Chondrocyte (in vitro differentiated cells): ENCODE measurements around the gene ERG. TPM values are rescaled to one million over a fixed set of nuclear protein-coding genes. Genes with fewer than 3 reads are reported as not detected.

Experiments used
- DNase-seq: peaks from one replicate; pipeline ENCODE4 v3.0.0; 2021; ENCODE audit warnings: mixed read lengths, low spot score
- H3K27ac Mint-ChIP-seq: one replicate; pipeline ENCODE4 v1.8.0; 2021; ENCODE audit warnings: mild to moderate bottlenecking, moderate library complexity, mixed read lengths; ENCODE audit not compliant: unreplicated experiment
- H3K27me3 Mint-ChIP-seq: 2 replicates; pipeline ENCODE4 v1.8.0; 2021; ENCODE audit warnings: low read depth, mixed read lengths
- H3K36me3 Mint-ChIP-seq: 2 replicates; pipeline ENCODE4 v1.8.0; 2021; ENCODE audit warnings: low read depth, mixed read lengths
- H3K4me1 Mint-ChIP-seq: 2 replicates; pipeline ENCODE4 v1.8.0; 2021; ENCODE audit warnings: low read depth, mild to moderate bottlenecking, mixed read lengths
- H3K4me3 Mint-ChIP-seq: one replicate; pipeline ENCODE4 v1.8.0; 2021; ENCODE audit warnings: mild to moderate bottlenecking, moderate library complexity, mixed read lengths; ENCODE audit not compliant: unreplicated experiment
- H3K9me3 Mint-ChIP-seq: 2 replicates; pipeline ENCODE4 v1.8.0; 2021; ENCODE audit warnings: low read depth, mixed read lengths
- total RNA-seq: library from RNA; stranded (reverse); gene quantifications from 3 replicates; pipeline ENCODE4 v1.2.1, GENCODE V29; 2021
- TF ChIP-seq, protein P1 (sequence below): fragments of 200-600 bp; sonication (generic); IDR thresholded peaks from 2 replicates; pipeline ENCODE4 v1.5.0; 2021; ENCODE audit warnings: antibody characterized with exemption, mild to moderate bottlenecking, moderate library complexity

The ERG gene
- total RNA-seq, 1 donor from 2014 or later, result 33.4 TPM

DNA sequence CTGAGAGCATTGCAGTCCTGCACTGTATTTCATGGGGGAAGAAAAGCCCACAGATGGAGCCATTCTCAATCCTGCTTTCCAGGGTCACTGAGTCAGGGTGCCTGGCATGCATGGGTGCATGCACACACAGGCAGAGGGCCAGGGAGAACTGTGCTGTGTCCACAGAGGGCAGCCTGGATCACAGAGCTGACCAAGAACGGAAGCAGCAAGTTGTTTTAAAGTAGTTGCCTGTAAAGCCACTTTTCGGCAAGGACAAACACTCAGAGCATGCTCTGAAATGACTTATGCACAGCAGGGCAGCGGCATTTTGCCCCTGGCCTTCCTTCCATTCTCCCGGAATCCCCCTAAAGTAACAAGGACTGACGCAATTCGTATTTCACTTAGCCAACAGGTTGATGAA, 3.6 kb downstream of the ERG start:
- Mint-ChIP-seq H3K27ac (peak overlapping the region; percentile 64), H3K27me3 (no peaks in the 10 kb centered on the region), H3K4me1 (peaks cover 87% of the 10 kb centered on the region), H3K9me3 (no peaks in the 10 kb centered on the region), H3K4me3 (peak overlapping the region; percentile 29), H3K36me3 (peaks cover 3% of the 10 kb centered on the region)
- no peak for DNase-seq
- TF ChIP-seq, protein P1, sequence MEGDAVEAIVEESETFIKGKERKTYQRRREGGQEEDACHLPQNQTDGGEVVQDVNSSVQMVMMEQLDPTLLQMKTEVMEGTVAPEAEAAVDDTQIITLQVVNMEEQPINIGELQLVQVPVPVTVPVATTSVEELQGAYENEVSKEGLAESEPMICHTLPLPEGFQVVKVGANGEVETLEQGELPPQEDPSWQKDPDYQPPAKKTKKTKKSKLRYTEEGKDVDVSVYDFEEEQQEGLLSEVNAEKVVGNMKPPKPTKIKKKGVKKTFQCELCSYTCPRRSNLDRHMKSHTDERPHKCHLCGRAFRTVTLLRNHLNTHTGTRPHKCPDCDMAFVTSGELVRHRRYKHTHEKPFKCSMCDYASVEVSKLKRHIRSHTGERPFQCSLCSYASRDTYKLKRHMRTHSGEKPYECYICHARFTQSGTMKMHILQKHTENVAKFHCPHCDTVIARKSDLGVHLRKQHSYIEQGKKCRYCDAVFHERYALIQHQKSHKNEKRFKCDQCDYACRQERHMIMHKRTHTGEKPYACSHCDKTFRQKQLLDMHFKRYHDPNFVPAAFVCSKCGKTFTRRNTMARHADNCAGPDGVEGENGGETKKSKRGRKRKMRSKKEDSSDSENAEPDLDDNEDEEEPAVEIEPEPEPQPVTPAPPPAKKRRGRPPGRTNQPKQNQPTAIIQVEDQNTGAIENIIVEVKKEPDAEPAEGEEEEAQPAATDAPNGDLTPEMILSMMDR, result peak; percentile 46

GRCh38 chr21:38494251-38494642, 4.0 kb downstream of the ERG start:
- H3K4me1 Mint-ChIP-seq, result peaks cover 86% of the 10 kb centered on the region
- peaks cover 3% of the 10 kb centered on the region for H3K36me3 Mint-ChIP-seq
- TF ChIP-seq, protein P1, result no peak
- no peaks in the 10 kb centered on the region for H3K27me3 Mint-ChIP-seq
- no peaks in the 10 kb centered on the region for H3K9me3 Mint-ChIP-seq
- H3K4me3 Mint-ChIP-seq, result no peak overlapping the region
- no peak for DNase-seq
- H3K27ac Mint-ChIP-seq, result peak overlapping the region; percentile 64

GRCh38 chr21:38493549-38494250, 4.6 kb downstream of the ERG start:
- TF ChIP-seq, protein P1, result no peak

GRCh38 chr21:38492007-38492406, 6.3 kb downstream of the ERG start:
- no peak for DNase-seq
- Mint-ChIP-seq H3K36me3 (peaks cover 3% of the 10 kb centered on the region), H3K9me3 (no peaks in the 10 kb centered on the region), H3K27me3 (no peaks in the 10 kb centered on the region), H3K4me1 (peaks cover 87% of the 10 kb centered on the region), H3K27ac (peak overlapping the region; percentile 59), H3K4me3 (no peak overlapping the region)
- TF ChIP-seq, protein P1, result no peak

More at GRCh38 chr21:38493549-38494250, 4.6 kb downstream of the ERG start:
- no peaks in the 10 kb centered on the region for H3K9me3 Mint-ChIP-seq
- H3K27me3 Mint-ChIP-seq, result no peaks in the 10 kb centered on the region
- H3K4me1 Mint-ChIP-seq, result peaks cover 86% of the 10 kb centered on the region
- peaks cover 3% of the 10 kb centered on the region for H3K36me3 Mint-ChIP-seq
- H3K27ac Mint-ChIP-seq, result peak overlapping the region; percentile 64
- no peak for DNase-seq
- H3K4me3 Mint-ChIP-seq, result no peak overlapping the region

DNA sequence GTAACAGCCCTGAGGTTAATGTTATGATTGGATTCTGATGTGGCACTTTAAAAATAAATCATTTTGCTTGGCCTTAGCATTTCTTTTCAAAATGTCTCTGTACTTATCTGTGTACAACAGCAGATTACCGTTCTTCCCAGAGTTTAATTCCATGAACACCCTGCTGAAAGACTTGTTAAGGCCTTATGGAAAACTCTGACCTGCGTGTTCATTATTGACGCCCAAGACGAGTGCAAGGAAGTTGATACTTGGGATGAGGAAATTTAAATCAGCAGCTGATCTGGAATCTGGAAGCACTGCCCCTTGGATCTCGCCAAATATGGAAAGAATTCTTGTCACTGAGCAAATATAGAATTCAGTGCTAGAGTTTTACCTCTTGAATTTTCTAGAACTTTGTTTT, 6.7 kb downstream of the ERG start:
- Mint-ChIP-seq H3K4me3 (no peak overlapping the region), H3K9me3 (no peaks in the 10 kb centered on the region), H3K27me3 (no peaks in the 10 kb centered on the region), H3K27ac (peak overlapping the region; percentile 59), H3K4me1 (peaks cover 87% of the 10 kb centered on the region), H3K36me3 (peaks cover 3% of the 10 kb centered on the region)
- TF ChIP-seq, protein P1, result no peak
- DNase-seq, result no peak
